ENCODE data around the gene ACTR6.
A peak's percentile ranks its signal among the peaks of the same experiment; 100 is the strongest.
"Not testable (repeated sequence)": the region's sequence is repeated elsewhere in the genome, so short reads cannot be mapped to it uniquely, and the experiment has no call there.

ACTR6 gene

DNA sequence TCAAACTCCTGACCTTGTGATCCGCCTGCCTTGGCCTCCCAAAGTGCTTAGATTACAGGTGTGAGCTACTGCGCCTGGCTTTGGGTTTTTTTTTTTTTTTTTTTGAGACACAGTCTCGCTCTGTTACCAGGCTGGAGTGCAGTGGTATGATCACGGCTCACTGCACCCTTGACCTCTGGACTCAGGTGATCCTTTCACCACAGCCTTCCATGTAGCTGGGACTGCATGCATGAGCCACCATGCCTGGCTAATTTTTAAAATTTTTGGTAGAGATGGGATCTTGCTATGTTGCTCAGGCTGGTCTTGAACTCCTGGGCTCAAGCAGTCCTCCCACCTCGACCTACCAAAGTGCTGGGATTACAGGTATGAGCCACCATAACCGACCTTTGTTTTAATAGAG, 21.6 kb downstream of the ACTR6 start:
- not testable (repeated sequence) for DNase-seq

DNA sequence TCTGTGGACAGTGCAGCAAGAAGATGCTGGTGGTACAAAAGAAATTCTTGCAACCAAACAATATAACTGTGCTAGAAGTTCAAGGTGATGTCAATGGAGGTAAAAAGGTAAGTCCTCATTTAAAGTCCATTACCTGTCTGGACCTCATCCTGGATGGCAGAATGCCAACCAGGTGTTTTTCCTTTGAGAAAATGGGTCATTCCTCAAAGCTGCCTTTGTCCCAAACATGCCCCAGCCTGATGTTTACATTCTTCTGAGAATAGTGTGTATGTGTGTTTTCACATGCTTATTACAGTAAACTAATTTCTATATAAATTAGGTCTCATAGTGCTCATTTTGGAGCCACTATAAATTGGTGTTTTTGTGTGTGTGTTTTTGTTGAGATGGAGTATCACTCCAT, 24.9 kb downstream of the ACTR6 start:
- no peak for DNase-seq

DNA sequence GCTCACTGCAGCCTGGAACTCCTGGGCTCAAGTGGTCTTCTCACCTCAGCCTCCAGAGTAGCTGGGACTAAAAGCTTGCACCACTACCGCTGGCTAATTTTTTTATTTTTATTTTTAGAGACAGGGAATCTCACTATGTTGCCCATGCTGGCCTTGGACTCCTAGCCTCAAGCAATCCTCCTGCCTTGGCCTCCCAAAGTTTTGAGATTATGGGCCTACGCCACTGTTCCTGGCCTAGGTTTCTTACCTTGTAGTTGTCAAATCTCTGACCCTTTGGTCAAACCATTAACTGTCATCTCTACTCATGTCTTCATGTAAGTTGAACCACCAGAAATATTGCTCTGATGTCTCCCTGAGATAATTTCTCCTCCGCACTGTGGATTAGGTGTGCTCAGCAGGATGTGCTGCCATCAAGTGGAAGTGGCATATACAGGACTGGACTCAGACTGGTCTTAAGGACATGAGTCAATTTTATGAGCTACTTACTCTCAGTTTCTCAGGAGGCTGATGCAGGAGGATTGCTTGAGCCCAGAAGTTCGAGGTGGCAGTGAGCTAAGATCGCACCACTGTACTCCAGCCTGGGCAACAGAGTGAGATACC, 28.5 kb downstream of the ACTR6 start:
- DNase-seq = peak; percentile 6 to 16

DNA sequence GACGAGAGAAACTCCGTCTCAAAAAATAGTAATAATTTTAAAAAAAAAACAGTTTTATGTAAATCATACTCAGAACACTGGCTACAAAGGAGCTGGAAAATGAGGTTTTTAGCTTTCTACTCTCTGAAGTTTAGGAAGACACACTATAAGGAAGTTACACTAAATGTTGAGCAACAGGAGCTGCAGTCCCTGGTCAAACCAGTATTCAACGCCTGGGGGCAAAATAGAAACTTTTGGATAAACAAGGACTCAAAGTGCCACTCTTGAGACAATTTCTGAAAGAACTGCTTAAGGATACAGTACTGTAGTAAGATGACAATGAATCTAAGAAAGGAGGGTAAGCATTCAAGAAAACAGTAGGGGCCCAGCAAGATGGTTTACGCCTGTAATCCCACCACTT, 29.3 kb downstream of the ACTR6 start:
- DNase-seq = no peak

DNA sequence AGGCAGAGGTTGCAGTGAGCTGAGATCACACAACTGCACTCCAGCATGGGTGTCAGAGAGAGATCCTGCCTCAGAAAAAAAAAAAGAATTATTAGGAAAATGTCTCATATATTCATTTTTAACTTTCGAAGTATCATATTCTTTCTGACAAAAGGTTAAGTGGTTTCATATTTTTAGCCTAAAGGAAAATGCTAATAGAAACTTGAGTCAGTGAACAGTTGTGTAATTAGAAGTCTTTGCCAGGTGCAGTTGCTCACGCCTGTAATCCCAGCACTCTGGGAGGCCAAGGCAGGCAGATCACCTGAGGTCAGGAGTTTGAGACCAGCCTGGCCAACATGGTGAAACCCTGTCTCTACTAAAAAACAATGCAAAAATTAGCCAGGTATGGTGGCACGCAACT, 31.3 kb downstream of the ACTR6 start:
- not testable (repeated sequence) for DNase-seq

DNA sequence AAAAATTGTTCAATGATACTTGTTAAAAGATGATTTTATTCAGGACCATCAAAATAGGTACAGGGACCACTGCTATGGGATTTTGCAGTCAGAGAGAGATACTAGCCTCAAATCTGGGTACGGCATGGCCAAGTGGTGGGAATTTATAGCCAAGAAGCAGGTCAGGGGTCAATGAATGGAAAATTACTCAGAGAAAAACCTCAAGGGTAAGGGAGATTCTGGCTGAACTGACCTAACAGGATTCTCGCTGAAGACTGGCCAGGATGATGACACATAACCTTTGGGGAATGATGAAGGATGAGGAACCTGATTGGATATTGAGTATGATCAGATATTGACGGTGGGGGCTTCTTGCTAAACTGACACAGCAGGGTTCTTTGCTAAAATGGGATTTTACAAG, 33.6 kb downstream of the ACTR6 start:
- DNase-seq = no peak

- DNase-seq = peak; percentile 1 to 36
Observed at GRCh38 chr12:100234591-100235304, 34.1 kb downstream of the ACTR6 start.

GRCh38 chr12:100238801-100239200, 38.2 kb downstream of the ACTR6 start:
- no peak for DNase-seq

GRCh38 chr12:100239589-100239988, 39.0 kb downstream of the ACTR6 start:
- no peak for DNase-seq

GRCh38 chr12:100243137-100243536, 42.5 kb downstream of the ACTR6 start:
- no peak for DNase-seq

DNA sequence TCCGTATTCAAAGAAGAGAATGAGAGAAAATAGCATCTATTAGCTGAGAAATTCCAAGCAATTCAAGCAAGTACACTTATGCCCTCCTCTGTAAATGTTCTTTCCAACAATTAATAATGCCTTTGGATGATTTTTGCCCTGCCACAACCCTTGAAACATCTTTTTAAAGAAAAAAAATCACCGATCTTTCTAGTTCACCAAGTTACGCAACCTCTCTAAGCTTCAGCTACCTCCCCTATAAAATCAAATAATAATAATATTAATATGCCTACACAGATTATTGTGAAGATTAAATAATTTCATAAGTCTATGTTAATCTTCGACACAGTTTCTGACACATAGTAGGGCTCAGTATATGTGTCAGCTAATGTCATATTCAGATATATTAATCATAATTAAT, 47.1 kb downstream of the ACTR6 start:
- no peak for DNase-seq

- no peak for DNase-seq
Observed at GRCh38 chr12:100248886-100249285, 48.3 kb downstream of the ACTR6 start.

DNA sequence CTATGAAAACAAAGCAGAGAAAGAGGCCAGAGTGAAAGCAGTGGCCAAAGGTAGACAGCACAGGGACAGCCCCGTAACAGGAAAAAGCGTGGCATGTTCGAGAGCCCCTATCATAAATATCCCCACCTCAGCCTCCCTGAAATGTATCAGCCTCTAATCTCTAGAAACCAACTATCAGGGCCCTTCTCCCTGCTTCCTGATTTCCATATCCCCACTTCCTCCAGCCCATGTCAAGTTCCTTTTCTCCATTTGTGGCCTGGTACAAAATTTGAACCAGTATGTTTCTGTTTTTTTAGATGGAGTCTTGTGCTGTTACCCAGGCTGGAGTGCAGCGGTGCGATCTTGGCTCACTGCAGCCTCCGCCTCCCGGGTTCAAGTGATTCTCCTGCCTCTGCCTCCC, 49.3 kb downstream of the ACTR6 start:
- no peak for DNase-seq

- no peak for DNase-seq
Observed at GRCh38 chr12:100251917-100252316, 51.3 kb downstream of the ACTR6 start.

DNA sequence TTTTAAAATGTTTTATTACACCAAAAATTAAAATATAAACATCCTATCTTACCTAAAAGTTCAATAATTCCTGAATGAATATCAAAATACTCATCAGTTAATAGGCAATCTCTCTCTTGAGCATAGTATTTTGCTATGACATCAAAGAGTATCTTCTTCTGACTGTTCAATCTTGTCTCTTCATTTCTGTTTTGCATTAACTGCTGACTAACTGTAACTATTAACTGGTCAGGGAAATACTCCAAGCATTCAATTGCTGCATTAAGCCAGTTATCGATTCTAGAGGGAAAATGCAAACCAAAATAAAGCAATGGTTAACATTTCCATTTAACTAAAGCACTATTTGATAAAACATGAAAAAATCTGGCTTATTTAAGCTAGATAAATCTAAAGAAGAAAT, 52.8 kb downstream of the ACTR6 start:
- DNase-seq = no peak

- no peak for DNase-seq
Observed at GRCh38 chr12:100254876-100255275, 54.3 kb downstream of the ACTR6 start.

- no peak for DNase-seq
Observed at GRCh38 chr12:100258127-100258526, 57.5 kb downstream of the ACTR6 start.

DNA sequence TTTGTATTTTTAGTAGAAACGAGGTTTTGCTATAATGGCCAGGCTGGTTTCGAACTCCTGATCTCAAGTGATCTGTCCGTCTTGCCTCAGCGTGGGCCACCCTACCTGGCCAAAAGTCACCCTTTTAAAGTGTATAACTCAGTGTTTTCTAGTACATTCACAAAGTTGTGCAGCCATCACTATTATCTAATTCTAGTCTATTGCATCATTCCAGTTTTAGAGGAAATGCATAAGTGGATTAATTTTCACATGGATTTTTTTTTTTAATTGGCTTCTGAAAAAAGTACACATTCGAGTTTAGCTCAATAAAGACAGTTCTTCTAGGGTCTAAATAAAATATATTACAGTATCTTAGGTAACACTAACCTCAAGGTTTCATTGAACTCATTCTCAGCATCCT, 62.5 kb downstream of the ACTR6 start:
- DNase-seq = no peak

- not testable (repeated sequence) for DNase-seq
Observed at GRCh38 chr12:100265107-100265506, 64.5 kb downstream of the ACTR6 start.

DNA sequence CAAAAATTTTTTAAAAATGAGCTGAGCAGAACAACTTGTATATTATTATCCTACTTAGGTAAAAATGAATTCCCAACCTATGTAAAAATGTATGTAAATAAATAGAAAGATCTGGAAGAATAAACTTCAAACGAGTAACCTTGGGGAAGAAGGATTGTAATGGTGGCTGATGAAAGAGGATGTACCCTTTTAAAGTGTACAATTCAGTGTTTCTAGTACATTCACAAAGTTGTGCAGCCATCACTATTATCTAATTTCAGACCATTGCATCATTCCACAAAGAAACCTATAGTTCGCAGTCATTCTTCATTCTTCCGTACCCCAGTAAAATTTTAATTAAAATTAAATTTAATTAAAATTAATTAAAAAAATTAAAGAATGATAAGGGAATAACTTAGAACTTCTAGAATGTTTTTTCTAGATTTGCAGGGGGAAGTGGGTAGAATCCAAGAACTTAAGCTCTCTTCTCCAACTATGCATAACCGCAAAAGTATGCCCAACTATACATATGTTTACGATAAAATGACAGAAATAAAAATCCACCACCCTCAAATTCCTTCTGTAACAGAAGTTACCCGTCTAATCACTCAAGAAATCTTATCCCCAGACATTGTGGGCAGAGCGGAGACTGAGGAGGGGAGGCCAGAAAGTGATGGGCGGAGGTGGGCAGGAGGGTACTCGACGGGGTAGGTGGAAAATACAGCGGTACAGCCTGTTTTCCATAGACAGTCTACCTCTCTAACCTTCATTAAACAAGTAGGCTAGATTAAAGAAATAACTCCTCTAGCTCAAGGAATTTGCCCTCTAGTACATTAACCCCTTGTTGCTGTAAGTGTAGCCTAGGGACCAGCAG, 65.3 kb downstream of the ACTR6 start:
- DNase-seq = peak in 1 of 2 experiments; percentile 51

DNA sequence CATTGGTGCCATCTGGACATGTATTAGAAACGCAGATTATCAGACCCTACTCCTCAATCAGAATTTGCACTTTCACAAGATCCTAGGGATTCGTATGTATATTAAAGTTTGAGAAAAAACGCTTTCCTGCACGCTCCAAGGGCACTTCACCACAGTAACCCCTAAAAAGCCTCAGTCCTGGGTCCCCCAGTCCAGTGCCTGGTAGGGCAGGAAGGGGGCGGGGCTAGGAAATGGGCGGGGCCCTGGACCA, 65.9 kb downstream of the ACTR6 start:
- no peak for DNase-seq

DNA sequence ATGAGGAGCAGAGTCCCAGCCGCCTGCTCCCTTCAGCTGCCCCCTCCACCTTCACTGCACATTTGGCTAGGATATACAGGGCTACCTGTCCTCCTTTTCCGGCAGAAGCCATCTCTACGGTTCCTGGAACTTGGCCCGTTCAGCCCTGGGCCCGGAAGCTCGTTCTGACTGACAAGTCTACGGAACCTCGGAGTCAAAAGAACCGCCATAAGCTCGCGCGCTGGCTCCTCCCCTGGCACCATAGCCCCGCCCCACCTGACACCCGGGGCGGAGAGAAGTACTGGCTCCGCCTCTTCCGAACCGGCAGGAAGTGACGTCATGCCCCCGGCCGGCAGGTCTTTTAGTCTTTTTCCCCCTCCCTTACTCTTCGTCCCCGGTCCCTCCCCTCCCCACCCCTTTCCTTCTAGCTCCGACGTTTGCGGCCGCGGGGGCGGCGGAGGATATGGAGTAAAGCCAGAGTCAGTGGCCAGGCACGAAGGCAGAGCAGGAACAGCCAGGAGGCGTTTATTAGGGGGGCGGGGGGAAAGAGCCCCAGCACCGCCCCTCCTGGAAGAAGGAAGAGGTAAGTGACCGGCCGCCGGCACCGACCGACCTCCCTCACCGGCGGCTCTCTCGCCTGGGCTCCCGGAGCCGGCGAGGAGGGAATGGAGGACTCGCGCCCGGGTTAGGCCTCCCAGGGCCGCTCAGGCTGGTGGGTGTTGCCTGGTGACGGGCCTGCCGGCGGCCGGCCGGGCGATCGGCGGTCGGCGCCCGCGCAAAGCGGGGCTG, 66.4 kb downstream of the ACTR6 start, which contains the start of the genes DEPDC4 and SCYL2:
Gene DEPDC4 (minus strand): TSS at position 245 of the 768 bp plus-strand sequence. CDS start 3 bp downstream, at position 242.
Gene SCYL2 (plus strand): TSS at position 343 of the 768 bp plus-strand sequence. CDS start 15,794 bp downstream, outside the sequence.
- peak; percentile 89 to 92 for DNase-seq
